ENCODE data around the gene INVS.

Gene INVS

DNA sequence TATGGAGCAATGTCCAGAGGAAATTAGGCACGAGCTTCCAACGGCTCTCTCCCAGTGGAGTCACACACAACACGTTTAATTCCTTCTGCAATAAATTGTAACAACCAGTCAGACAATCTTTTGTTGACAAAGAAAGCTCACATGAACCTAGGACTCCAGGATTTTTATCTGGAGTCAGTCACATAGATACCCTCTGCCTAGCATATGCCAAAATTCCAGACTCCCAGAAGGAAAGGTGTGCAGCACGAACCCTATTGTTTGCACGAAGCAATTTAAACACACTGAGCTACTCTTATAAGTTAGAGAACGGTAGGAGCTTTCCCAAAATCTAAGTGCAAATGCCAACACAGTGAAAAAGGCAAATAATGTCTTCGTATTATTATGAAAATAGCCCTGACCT is 186.6 kb downstream of the INVS start:
- TF ChIP-seq, protein P1, sequence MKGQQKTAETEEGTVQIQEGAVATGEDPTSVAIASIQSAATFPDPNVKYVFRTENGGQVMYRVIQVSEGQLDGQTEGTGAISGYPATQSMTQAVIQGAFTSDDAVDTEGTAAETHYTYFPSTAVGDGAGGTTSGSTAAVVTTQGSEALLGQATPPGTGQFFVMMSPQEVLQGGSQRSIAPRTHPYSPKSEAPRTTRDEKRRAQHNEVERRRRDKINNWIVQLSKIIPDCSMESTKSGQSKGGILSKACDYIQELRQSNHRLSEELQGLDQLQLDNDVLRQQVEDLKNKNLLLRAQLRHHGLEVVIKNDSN (IDR thresholded peaks at IDR 0.05) = no peak
- TF ChIP-seq MAX (IDR thresholded peaks at IDR 0.05) (no peak), YY1 (IDR thresholded peaks at IDR 0.05; ENCODE audit: low read depth) (no peak), CREB1 (IDR thresholded peaks at IDR 0.05; ENCODE audit: low read depth) (no peak), TEAD4 (IDR thresholded peaks at IDR 0.05) (no peak), ZBTB7A (IDR thresholded peaks at IDR 0.05; ENCODE audit: low read depth) (no peak), CEBPB (IDR thresholded peaks at IDR 0.05) (no peak)

DNA sequence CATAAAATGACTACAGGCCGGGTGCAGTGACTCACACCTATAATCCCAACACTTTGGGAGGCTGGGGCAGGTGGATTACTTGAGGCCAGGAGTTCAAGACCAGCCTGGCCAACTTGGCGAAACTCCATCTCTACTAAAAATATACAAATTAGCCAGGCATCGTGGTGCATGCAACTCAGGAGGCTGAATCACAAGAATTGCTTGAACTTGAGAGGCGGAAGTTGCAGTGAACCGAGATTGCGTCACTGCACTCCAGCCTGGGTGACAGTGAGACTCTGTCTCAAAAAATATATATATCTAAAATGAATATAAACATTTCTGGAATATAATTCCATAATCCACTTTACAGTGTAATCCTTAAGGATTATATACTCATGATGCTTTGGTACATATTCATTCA is 187.2 kb downstream of the INVS start:
- no peak for TF ChIP-seq NFIC (IDR thresholded peaks at IDR 0.05)
- TF ChIP-seq CEBPB (IDR thresholded peaks at IDR 0.05) = 0 out of 2 replicates have a peak, but pooled peaks have one; percentile 13
- TF ChIP-seq EP300 (IDR thresholded peaks at IDR 0.05; ENCODE audit: borderline replicate concordance) = no peak

DNA sequence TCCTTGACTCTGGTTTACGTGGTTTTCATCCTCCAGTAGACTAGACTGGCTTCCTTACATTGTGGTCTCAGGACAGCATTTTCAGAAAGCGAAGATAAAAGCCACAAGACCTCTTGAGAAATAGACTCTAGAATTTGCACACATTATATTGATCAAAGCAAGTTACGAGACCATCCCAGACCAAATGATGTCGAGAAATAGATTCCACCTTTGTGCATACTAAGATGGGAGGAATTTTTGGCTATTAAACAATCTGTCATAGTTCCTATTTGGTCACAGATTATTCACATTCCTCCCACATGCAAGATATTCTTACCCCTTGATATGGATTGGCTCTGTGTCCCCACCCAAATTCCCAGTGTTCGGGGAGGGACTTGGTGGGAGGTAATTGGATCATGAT is 188.1 kb downstream of the INVS start:
- no peak for TF ChIP-seq EP300 (IDR thresholded peaks at IDR 0.05; ENCODE audit: borderline replicate concordance)
- TF ChIP-seq CREB1 (IDR thresholded peaks at IDR 0.05; ENCODE audit: low read depth) = no peak
- TF ChIP-seq, protein P1 (IDR thresholded peaks at IDR 0.05) = no peak
- no peak for TF ChIP-seq YY1 (IDR thresholded peaks at IDR 0.05; ENCODE audit: low read depth)
- TF ChIP-seq NFIC (IDR thresholded peaks at IDR 0.05) = no peak
- no peak for TF ChIP-seq MAX (IDR thresholded peaks at IDR 0.05)
- TF ChIP-seq EGR1 (IDR thresholded peaks at IDR 0.05) = no peak
- TF ChIP-seq RAD21 (IDR thresholded peaks at IDR 0.05; ENCODE audit: low read depth) = no peak
- TF ChIP-seq CEBPB (IDR thresholded peaks at IDR 0.05) = no peak
- no peak for TF ChIP-seq ZBTB7A (IDR thresholded peaks at IDR 0.05; ENCODE audit: low read depth)
- no peak for TF ChIP-seq TCF12 (IDR thresholded peaks at IDR 0.05; ENCODE audit: low read depth)
- no peak for TF ChIP-seq REST (IDR thresholded peaks at IDR 0.05; ENCODE audit: low read depth)
- TF ChIP-seq TEAD4 (IDR thresholded peaks at IDR 0.05) = no peak
- TF ChIP-seq TAF1 (IDR thresholded peaks at IDR 0.05; ENCODE audit: low read depth) = no peak
- TF ChIP-seq FOXM1 (IDR thresholded peaks at IDR 0.05; ENCODE audit: borderline replicate concordance, low read depth) = no peak

- no peak for TF ChIP-seq TEAD4 (IDR thresholded peaks at IDR 0.05)
- TF ChIP-seq YY1 (IDR thresholded peaks at IDR 0.05; ENCODE audit: low read depth) = no peak
- no peak for TF ChIP-seq ZBTB7A (IDR thresholded peaks at IDR 0.05; ENCODE audit: low read depth)
- no peak for TF ChIP-seq CEBPB (IDR thresholded peaks at IDR 0.05)
- no peak for TF ChIP-seq REST (IDR thresholded peaks at IDR 0.05; ENCODE audit: low read depth)
- no peak for TF ChIP-seq MAX (IDR thresholded peaks at IDR 0.05)
Observed at GRCh38 chr9:100290714-100291113, 191.7 kb downstream of the INVS start.

DNA sequence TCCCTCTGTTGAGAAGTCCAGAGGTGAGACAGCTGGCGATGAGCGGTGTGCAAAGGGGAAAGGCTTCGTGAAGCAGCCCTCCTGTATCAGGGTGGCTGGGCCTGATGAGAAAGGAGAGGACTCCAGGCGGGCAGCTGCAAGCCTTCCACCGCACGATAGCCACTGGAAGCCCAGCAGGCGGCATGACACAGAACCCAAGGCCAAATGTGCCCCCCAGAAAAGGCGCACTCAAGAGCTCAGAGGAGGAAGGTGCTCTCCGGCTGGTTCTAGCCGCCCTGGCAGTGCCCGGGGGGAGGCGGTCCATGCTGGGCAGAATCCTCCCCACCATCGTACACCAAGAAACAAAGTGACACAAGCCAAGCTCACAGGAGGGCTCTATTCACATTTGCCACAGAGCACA is 193.4 kb downstream of the INVS start:
- TF ChIP-seq CREB1 (IDR thresholded peaks at IDR 0.05; ENCODE audit: low read depth) = no peak

DNA sequence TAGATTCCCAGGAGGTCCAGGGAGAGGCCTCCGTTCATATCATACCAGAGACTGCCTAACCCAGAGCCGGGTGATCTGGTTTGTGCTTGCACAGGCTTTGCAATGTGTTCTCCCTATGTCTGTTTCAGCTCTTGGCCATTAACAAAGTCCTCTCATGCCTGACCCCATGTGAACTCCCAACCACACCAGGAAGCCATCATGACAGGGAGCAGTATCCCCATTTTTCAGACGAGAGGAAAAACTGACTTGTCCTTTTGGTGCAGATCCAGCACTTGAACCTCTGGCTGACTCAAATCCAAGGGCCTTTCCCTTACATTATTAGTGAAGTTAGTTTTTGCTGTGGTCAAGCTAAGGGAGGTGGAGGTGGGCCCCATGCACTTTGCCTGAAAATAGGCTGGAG is 195.3 kb downstream of the INVS start:
- no peak for TF ChIP-seq CEBPB (IDR thresholded peaks at IDR 0.05)
- no peak for TF ChIP-seq TAF1 (IDR thresholded peaks at IDR 0.05; ENCODE audit: low read depth)
- no peak for TF ChIP-seq REST (IDR thresholded peaks at IDR 0.05; ENCODE audit: low read depth)
- no peak for TF ChIP-seq NFIC (IDR thresholded peaks at IDR 0.05)
- TF ChIP-seq FOXM1 (IDR thresholded peaks at IDR 0.05; ENCODE audit: borderline replicate concordance, low read depth) = no peak
- TF ChIP-seq, protein P1 (IDR thresholded peaks at IDR 0.05) = no peak
- no peak for TF ChIP-seq RAD21 (IDR thresholded peaks at IDR 0.05; ENCODE audit: low read depth)

Data from Ishikawa (cell line).